Renal cortical epithelial cell (primary cell): ENCODE data around the gene PTH2. TPM values are rescaled to one million over a fixed set of nuclear protein-coding genes. Genes with fewer than 3 reads are reported as not detected.

Experiments
- DNase-seq: peaks from one replicate; pipeline ENCODE4 v3.0.0-alpha.2; 2011; ENCODE audit warnings: low read depth
- total RNA-seq: library from RNA; depleted of rRNA; stranded (reverse); fragments of >200 nt; gene quantifications from 2 replicates; pipeline ENCODE4 v1.2.3, GENCODE V29; 2014

Gene PTH2
- total RNA-seq, 1 donor from 2014 or later, result not detected

DNA sequence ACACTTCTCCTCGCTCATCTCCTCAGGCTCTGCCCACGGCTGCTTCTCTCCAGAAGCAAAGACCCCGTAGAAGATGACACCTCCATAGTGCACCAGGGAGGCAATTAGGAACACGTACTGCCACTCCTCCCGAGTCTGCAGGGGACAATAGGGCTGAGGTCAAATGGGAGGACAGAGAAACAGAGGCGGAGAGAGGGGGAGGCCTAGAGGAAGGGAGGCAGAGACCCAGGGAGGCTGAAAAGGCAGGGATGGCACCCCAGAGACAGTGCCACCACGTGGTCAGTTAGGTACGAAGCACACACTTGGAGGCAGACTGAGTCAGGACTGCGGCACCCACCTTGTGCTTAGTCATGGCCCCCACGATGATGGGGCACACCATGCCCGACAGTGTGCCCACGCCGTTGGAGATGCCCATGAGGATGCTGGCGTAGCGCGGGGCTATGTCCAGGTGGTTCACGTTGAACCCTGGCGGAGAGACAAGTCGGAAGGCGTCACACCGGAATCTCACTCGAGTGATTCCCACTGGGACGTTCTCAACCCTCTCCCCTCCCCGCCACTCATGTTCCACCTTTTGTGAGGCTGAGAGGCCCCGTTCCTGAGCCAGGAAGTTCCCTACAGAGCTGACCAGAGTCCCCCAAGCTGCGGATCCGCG is 7.6 kb upstream of the PTH2 start:
- no peak for DNase-seq

DNA sequence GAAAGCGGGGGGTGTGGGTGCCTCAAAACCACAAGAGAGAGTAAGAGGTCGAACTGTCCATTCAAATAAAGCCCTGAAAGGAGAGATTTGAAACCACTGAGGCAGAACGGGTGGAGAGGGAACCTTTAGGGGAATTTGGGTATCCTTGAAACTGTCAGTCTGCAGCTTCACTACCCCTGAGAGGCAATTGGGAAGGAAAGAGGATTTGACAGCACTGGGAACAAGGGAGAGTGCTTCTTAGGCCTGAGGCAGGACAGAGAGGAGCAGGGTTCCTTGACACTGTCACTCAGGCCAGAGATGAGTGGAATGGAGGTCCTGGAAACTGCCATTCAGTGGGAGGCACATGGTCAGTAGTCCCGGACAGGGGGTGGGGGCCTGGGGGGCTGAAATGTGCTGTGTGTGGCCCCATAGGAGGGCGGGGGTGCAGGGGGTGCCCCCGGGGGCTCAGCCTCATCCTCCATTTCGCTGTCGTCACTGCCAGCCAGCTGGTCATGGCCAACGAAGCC is 7.0 kb upstream of the PTH2 start:
- DNase-seq, result no peak

DNA sequence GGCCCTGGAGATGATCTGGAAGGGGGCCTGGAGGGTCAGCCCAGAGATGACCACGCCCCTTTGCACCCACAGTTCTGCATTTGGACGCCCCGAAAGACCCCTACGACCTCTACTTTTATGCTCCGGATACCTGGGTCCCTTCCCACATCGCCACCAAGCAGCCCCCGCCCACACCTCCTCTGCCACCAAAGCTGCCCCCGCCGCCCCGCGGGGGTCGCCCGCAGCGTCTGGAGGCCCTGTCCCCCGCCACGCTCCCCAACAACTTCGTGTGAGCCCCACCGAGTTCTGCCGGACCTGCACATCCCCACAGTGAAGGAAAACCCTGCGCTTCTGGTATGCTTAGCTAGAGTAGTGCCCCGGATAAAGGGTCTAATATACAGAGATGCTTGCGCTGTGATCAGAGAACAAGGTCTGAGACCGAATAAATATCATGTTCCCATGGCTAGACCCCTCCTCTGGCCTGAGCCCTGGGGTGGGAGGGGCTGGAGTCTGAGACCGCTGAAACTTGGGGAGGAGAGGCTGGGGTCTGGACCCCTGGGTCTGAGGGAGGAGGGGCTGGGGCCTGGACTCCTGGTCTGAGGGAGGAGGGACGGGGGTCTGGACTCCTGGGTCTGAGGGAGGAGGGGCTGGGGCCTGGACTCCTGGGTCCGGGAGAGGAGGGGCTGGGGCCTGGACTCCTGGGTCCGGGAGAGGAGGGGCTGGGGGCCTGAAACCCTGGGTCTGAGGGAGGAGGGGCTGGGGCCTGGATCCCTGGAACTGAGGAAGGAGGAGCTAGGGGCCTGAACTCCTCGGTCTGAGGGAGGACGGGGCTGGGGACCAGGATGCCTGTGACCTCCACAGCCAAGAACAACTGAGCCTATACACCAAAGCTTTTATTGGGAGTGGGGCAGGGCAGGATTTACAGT is 5.6 kb upstream of the PTH2 start:
- DNase-seq, result no peak

DNA sequence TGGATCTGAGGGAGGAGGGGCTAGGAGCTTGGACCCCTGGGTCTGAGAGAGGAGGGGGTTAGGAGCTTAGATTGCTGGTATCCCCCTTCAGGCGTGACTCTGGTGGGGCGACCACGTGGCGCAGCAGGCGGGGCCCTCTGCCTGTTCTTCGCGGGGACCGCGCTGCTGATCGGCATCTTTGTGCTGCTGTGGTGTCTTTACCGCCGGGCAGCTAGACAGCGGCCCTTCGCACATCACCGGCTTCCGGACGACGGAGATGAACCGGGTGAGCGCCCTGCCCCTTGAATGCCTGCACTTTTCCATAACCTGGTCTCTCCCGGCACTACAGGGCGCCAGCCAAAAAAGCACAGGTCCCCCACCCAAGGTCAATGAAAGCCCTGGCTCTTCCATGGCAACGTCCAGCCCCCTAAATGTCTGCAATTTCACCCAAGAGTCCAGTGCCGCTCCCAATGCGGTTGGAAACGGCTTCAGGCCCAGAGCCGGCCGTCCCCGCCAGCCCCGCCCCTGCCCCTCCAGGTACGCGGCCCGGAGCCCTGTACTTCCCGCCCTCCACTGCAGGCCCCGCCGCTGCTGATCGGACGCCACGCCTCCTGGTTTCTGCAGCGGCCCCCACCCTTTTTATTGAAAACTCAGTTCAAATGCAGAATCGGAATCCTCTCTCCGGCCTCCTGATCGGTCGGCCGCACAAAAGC is 4.8 kb upstream of the PTH2 start:
- no peak for DNase-seq

DNA sequence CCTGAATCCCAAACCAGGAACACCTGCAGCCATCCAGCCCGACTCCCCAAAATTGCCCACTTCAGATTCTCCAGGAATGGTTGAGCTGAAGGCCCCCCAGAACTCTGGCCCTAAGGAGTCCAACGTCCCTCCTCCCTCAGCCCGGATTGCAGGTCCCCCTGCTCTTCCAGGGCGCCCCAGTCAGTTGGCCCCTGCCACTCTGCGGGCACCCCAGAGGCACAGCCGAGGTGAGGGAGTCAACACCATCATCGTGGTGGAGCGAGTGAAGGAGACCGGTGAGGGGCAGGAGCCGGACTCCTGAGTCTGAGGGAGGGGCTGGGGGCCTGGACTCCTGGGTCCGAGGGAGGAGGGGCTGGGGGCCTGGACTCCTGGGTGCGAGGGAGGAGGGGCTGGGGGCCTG is 4.1 kb upstream of the PTH2 start:
- DNase-seq, result no peak

DNA sequence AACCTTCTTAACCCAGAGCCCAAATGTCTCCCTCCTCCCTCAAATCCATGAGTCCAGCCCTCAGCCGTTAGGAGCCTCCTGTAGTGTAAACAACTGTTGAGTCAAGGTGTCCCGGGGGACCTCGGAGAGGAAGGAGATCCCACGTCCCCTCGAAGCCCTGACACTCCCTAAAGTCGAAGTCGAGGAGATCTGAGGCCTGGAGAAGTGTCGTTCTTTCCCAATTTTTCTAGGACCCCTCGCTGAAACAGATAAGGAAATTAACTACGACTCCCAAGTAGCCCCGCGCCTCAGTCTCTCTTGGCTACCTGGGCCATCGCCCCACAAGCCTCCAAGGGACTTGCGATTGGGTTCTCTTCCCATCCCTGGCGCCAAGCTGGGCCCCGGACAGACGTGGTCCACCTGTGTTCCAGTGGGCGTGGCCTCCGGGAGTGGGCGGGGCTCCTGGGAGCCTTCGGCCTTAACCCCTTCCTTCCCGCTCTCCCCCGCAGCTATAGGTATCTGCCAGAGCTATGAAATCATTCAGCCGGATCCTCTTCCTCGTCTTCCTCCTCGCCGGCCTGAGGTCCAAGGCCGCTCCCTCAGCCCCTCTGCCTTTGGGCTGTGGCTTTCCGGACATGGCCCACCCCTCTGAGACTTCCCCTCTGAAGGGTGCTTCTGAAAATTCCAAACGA is 2.8 kb upstream of the PTH2 start:
- no peak for DNase-seq

DNA sequence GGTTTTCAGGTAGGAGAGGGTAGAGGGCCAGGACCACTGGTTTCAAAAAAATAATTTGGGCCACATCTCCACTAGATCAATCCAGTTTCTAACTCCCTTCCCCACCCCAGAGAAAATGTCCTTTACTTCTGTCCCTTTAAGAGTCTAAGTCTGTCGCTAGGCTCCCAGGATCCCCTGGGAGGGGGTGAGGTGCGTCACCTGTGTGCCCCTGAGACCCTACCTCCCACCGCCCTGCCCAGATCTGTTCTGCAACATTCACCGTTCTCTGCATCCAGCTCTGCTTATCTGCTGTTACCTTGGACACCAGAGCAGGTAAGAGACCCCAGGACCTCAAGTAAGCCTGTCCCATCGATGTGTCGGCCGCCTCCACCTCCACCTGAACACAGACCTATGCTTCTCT is 1.9 kb upstream of the PTH2 start, which contains the start of gene GFY:
Gene GFY (plus strand): TSS at position 211 of the 400 bp plus-strand sequence. CDS start 1,043 bp downstream, outside the sequence.
- no peak for DNase-seq

DNA sequence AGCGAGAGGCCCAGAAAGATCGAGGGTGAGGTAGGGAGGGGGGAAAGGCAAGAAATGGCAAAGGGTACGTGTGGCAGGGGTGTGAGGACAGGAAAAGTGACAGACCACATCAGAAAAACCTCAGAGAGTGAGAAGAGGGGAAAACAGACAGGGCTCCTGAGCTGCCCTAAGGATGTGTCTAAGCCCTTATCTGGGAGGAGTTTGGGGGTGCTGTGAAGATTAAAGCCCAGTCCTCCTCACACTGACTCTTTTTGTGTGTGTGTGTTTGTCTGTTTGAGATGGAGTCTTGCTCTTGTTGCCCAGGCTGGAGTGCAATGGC is 703 bp upstream of the PTH2 start:
- DNase-seq, result no peak

DNA sequence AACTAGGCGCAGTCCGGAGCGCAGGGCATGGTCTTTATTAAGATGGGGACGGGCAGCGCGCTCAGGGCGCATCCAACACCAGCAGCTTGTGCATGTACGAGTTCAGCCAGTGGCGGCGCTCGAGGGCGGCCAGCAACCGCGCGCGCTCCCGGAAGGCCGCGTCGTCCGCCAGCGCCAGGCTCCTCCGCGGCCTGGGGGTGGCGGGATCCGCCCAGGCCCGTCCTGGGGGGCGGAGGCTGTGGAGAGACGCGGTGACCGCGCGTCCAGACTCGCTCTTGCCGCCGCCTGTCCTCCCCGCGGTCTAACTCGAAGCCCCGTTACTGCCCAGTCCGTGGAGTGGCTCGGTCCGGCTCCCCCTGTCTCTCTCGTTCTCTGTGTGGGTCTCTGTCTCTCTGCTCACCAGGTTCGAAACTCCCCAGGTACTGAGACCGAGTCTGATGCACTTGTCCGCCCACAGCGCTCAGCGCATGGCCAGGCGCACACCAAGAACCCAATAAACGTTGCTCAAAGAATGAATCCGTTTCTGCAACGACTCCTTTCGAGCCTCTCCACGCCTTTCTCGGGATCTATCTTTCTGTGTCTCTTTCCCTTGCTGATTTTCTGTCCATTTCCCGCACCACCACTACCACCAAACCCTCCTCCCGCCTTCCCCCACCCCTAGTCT is 702 bp downstream of the PTH2 start:
- DNase-seq, result no peak

DNA sequence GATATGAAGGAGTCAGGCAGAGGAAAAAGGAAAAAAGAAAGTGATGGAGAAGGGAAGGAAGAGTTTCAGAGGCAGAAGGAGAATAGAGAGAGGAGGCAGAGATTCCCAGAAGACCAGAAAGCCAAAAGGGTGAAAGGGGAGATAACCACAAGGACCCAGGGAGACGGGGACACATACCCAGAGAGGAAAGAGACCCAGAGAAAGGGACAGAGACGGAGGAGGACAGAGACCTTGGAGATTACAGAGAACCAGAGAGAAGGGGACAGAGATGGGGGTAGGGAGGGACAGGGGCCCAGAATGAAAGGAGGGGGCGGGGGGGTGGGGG is 1.4 kb downstream of the PTH2 start:
- DNase-seq, result no peak

DNA sequence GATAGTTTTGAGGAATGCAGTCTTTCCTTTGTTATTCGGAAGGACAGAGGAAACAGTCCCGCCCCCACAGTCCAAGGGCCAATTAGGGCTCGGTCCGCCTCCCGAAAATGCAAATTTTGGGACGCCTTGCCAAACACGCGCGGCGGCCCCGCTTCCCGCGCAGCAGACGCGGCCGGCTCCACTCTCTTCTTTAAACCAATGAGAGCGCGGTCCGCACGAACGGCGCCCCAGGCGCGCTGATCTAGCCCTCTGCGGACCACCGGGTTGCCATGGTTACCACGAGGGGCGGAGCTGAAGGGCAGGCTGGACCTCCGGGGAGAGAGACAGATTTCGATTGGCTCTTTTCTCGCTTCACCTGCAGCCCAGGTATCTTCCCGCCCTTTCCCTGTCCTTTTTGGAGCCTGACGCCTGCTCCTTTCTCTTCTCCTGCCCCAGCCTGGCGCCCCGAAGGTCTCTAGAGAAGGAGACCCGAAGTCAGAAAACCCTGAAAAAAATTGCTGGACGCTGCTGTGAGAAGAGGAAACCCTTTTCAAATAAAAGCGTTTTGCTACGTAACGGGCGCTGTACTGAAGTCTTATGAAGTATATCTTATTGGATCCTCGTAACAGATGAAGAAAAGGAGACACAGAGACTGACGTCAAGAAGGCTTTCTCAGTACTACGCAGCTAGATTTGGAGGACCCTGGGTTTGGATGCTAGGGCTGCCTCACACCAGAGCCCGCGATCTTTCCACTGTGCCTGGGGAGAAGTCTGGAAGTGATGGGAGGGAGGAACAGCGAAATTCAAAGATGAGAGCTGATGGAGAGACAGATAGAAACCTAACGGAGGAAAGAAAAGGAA is 2.0 kb downstream of the PTH2 start:
- no peak for DNase-seq

DNA sequence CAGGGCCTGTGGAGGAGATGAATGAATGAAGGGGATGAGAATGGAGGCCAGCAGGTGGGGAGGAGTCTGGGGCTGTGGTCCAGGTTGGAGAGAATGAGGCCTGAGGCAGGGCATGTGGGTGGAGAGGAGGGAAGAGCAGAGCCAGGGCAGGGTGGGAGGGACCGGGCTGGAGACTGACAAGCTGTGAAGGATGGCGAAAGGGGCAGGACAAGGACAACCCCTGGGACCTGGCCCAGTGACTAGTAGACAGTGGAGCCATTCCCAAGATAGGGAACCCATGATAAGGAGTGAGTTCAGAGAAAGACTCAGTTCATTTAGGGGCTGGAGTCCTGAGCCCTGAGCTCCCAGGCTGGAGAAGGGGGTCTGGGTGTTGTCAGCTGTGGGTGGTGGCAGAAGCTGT is 3.0 kb downstream of the PTH2 start:
- DNase-seq, result no peak

DNA sequence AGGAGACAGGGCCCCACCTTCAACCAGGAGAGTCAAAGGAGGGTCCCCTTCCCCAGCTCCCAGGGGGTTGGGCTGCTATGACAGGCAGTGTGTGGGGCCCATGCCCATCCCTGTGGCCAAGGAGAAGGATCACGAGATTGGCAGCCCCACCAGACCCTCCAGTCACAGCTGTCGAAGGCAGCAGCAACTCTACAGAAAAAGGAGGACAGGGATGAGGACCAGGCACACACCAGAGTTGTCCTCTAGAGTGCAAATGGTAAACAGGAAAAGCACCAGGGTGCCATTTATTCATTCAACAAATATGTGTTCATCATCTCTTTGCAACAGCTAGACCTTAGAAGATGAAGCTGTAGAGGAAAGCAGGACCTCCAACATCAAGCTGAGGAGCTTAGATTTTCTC is 4.1 kb downstream of the PTH2 start:
- no peak for DNase-seq

DNA sequence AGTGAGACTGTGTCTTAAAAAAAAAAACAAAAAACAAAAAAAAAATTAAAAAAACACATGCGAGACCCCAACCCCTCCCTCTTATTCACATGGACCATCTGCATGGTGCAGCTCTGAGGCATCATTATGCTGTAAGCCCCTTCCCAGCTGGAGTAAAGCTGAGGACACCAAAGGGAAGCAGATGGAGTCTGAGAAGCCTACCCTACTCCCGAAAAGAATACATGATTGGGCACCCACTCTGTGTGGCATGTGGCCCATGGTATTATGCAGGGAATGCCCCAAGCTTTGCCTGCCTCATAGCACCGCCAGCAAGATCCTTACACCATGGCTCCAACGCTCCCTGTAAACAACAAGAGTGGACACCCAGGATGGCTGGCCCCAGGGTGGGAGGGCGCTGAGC is 4.7 kb downstream of the PTH2 start:
- DNase-seq, result no peak

DNA sequence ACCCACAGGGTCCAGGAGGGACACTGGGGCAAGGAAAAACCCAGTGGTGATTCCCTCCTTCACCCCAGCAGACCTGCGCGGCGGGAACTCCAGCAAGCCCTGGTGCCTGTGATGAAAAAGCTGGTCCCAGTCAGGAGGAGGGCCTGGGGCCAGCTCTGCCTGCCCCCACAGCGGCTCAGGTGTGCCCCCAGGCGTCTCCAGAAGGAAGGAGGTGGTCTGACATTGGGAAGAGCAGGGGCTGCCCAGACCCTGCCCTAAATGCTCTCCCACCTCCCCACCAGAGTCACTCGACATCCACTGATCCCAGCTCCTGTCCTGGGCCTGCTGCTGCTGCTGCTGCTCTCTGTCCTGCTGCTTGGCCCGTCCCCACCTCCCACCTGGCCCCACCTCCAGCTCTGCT is 6.2 kb downstream of the PTH2 start:
- no peak for DNase-seq

DNA sequence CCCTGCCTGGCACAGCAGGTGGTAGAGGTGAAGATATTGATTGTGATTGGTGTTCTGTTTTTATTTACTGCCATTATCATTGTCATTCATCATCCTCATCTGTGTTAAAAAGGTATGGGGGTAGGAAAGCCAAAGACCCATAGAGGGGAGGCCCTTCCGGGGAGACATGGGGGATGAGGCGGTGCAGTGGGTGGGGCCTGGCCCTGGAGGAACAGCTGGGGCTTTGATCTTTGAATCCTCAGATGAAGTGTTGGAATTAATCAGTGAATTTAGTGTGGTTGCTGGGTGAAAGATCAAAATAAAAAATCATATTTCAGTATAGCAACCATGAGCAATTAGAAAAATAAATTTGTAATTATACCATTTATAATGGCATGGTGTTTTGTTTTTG is 7.4 kb downstream of the PTH2 start:
- no peak for DNase-seq

DNA sequence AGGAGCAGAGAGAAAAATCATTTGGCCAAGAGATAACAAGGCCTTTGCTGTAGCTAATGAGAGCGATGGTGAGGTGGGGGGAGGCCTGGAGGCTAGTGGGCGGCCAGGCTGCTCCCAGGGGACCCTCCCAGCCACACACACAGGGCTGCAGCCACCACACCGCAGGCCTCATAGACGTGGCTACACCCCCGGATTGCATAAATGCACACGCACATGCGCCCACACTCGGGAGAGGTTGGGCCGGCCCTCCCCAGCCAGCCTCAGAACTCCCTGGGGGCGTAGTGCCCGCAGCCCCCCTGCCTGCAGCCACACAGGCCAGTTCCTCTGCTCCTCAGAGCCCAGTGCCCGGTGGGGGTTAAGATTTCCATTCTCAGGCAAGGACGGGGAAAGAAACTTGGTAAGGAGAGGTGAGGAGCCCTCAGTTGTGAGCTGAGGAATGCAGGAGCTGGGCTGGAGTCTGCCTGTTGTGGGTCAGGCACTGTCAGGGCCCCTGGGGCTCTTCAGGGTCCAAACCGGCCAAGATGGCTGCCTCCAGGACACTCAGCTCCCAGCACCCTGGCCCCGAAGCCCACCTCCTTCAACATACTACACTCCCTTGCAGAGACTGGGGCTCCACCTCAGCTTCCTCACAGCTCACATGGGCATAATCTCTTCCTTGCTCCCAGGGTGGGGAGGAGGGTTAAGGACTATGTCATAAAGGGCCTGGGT is 8.0 kb downstream of the PTH2 start:
- no peak for DNase-seq

DNA sequence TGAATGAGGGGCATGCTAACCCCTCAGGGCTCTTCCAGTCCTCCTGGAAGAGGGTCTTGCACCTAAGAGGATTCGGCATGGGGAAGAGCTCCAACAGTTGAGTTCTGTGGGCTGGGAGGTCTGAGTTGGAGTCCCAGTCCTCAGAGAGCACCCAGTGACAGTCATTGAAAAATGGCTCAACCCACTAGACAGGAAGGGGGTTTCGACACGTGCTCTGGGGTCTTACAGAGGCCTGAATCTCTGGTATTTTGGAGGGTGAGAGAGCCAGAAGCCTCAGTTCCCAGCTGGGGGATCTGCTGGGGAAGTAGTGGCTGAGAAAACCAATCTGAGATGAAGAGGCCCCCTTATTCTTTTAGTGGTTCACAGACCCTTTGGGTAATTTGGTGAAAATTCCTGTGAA is 9.0 kb downstream of the PTH2 start:
- DNase-seq, result no peak

DNA sequence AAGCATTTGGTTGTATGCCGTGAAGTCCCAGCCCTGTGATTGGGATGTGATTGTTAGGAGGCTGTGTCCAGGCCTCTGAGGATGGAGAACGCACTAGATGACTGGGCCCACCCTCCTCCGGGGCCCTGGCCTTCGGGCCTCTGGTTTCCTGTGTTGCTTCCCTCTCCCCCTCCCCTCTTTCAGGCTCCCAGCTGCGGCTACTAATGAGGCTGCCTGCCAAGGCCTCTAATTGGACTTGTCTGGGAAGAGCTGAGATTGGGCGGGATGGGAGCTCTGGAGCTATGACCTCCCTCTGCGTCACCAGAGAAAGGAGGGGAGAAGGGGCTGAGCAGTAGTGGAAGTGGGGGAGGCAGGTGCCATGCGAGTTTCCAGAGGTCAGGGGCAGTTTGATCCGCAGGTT is 9.9 kb downstream of the PTH2 start:
- DNase-seq, result no peak

DNA sequence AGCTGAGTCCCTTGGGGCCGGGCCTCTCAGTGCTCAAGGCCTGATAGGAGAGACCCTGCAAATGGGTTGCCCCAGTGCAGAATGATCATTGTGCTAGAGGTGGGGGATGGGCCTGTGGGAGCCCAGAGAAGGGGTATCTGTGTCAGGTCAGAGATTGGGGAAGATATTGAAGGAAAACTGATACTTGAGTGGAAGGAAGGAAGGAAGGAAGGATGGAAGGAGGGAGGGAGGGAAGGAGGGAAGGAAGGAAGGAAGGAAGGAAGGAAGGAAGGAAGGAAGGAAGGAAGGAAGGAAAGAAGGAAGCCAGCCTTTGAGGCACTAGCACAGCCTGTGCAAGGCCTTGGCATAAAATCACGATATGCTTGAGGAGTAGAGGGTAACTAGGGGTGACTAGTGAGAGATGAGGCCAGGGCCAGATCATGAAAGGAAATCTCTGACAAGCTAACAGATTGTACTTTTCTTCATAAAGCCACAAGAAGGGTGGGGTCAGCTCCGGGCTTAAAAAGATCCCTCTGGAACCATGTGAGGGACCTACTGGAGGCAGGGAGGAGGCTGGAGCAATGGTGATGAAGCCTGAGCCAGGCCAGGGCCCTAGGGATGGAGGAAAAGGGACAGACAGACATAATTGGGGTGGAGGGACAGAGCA is 11.4 kb downstream of the PTH2 start:
- DNase-seq, result no peak
